22Rv1 (cell line): ENCODE measurements around the gene FLVCR2.
A peak's percentile ranks its signal among the peaks of the same experiment; 100 is the strongest.

Source experiments
- H3K27ac ChIP-seq: fragments of 450-650 bp; 2 replicates; pipeline ENCODE4 v1.5.1; 2017
- ZFX ChIP-seq: fragments of 450-650 bp; IDR thresholded peaks from 2 replicates; pipeline ENCODE4 v1.6.1; 2017; ENCODE audit warnings: antibody characterized with exemption, borderline replicate concordance
- TF ChIP-seq, protein P1 (sequence below): fragments of 450-650 bp; IDR thresholded peaks from 2 replicates; pipeline ENCODE4 v1.5.1; 2017; ENCODE audit warnings: mild to moderate bottlenecking

Gene FLVCR2

DNA sequence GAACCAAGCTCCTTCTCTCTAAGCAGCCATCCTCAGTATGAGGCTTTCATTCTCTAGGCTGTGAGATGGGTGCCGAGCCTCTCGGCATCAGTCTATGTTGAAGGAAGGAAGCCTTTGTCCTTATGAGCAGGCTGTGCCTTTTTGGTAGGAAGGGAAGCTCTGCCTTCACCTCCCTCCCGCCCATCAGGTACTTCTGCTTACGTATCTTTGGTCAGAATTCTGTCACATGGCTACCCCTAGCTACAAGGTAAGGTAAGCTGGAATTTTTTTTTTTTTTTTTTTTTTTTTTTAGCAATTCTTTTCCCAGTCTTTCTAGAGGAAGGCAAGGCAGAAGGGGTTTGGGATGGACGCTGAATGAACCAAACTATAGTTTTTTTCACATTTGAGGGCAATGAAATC, 39.3 kb upstream of the FLVCR2 start:
- TF ChIP-seq, protein P1, sequence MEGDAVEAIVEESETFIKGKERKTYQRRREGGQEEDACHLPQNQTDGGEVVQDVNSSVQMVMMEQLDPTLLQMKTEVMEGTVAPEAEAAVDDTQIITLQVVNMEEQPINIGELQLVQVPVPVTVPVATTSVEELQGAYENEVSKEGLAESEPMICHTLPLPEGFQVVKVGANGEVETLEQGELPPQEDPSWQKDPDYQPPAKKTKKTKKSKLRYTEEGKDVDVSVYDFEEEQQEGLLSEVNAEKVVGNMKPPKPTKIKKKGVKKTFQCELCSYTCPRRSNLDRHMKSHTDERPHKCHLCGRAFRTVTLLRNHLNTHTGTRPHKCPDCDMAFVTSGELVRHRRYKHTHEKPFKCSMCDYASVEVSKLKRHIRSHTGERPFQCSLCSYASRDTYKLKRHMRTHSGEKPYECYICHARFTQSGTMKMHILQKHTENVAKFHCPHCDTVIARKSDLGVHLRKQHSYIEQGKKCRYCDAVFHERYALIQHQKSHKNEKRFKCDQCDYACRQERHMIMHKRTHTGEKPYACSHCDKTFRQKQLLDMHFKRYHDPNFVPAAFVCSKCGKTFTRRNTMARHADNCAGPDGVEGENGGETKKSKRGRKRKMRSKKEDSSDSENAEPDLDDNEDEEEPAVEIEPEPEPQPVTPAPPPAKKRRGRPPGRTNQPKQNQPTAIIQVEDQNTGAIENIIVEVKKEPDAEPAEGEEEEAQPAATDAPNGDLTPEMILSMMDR, result no peak
- TF ChIP-seq ZFX, result no peak
- peak overlapping the region; percentile 18; the same call in 1 of the 2 replicates for H3K27ac ChIP-seq

DNA sequence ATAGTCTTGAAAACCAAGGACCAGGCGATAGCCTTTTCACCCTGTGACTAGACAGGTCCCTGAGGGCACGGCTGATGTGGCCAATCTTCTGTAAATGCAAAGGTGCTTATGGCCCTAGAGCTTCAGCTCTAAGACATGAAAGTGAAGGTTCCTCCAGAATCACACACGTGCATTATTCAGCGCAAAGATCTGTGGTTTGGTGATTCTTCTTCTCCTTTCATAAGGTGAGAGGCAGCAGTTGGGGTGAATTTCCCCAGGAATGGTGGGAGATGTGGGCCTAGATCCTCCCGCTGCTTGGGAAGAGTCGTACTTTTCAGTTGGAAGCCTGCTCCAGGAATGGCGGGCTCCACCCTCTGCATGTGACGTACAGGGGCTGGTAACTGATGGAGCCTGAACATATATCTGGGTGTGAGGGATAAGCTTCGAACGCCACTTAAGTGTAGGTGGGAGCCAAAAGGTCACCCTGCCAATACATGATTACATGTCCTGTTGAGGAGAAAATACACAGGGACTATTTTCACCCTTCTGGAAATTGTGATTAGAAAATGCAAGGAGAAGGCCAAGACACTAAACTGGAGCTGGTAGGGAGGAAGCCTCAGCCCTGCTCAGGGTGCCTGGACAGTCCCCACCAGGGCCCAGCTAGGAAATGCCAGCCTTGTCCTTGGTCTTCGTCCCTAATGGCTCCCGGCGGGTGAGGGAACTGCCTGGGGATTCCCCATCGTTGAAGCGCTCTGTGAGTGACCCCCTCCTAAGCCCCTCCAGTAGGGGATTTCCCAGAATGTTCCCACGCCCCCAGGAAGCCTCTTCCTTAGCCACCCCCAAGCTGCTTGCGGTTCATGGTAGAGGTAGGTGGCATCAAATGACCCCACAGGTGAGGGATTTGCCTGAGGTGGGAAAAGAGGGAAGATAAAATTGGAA, 38.6 kb upstream of the FLVCR2 start:
- H3K27ac ChIP-seq, result peak overlapping the region; percentile 18; the same call in 1 of the 2 replicates
- TF ChIP-seq ZFX, result no peak
- TF ChIP-seq, protein P1, result no peak

DNA sequence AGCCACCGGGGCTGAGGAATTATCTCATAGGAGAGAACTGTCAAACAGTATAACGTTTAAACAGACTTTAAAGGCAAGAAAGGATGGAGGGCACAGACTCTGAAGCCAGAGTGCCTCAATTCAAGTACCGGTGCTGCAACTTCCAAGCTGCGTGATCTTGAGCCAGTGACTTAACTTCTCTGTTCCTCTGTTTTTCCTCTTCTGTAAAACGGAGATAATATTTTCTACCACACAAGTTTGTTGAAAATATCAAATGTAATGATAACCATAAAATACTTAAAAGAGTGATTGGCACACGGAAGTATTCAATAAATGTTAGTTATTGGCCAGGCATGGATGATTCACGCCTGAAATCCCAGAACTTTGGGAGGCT, 38.0 kb upstream of the FLVCR2 start:
- H3K27ac ChIP-seq, result no peak overlapping the region
- TF ChIP-seq, protein P1, result no peak
- no peak for TF ChIP-seq ZFX

DNA sequence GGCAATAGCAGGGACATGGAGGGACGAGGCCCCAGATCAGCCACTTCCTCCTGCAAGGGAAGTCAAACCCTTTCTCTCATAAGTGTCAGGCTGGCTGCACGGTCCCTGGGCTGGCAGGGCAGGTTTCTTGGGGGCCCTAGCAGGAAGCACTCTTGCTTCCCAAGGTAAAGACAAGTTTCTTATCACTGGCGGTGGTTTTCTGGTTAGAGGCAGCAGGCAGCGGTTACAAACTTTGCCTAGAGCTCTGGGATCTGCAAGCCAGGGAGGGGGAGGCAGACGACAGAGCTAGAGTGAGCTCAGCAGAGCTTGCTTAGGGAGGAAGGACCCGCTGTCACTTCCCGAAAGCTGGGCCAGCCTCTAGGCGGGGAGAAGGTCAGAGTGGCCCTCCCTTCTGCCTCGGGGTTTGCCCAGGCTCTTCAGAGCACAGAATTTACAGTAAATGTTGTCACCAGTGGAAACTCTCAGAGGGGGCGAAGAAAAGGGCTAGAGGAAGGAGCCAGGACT, 35.8 kb upstream of the FLVCR2 start:
- no peak overlapping the region for H3K27ac ChIP-seq
- TF ChIP-seq, protein P1, result no peak
- no peak for TF ChIP-seq ZFX

DNA sequence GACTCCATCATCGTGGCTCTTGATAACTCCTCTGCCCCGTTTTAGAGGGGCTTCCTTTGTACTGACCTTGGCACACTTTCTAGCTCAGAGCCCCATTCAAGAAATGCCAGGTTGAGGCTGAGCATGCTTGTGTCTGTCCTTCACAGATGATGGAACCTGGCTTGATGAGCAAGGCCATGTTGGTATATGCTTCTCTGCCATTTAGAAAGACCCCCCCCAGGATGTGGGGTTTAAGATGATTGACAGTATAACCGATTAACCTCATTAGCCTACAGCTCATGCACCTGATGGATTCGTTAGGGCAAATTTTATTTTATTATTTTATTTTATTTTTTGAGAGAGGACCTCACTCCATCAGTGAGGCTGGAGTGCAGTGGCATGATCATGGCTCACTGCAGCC, 35.2 kb upstream of the FLVCR2 start:
- no peak overlapping the region for H3K27ac ChIP-seq
- TF ChIP-seq ZFX, result no peak
- TF ChIP-seq, protein P1, result no peak

DNA sequence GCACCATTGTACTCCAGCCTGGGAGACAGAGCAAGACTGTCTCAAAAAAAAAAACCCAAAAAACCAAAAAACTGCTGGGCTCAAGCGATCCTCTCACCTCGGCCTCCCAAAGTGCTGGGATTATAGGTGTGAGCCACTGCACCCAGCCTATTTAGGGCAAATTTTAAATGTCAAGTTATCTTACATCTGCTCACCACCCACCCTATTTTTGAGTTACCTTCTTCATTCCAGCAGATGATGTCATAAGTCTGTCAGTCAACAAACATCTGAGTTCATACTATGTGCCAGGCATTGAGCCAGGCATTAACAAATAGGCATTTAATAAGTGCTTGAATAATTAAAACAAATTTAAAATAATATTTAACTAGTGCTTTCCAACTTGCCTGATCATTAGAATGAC, 34.6 kb upstream of the FLVCR2 start:
- TF ChIP-seq ZFX, result no peak
- TF ChIP-seq, protein P1, result no peak
- no peak overlapping the region for H3K27ac ChIP-seq

DNA sequence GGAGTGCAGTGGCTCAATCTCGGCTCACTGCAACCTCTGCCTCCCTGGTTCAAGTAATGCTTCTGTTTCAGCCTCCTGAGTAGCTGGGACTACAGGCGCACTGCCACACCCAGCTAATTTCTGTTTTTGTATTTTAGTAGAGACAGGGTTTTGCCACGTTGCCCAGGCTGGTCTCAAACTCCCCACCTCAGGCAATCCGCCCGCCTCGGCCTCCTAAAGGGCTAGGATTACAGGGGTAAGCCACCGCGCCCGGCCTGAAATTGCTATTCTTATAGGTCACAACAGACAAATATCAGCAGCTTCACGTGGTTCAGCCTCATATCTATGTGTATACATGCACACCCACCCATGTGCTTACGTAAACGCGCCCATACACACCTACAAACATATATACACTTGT, 32.5 kb upstream of the FLVCR2 start:
- TF ChIP-seq, protein P1, result no peak
- TF ChIP-seq ZFX, result no peak
- H3K27ac ChIP-seq, result no peak overlapping the region
